ENCODE measurements around the gene MMP11. TPM values are rescaled to one million over a fixed set of nuclear protein-coding genes. Genes with fewer than 3 reads are reported as not detected.

Gene MMP11
- total and polyA plus RNA-seq, 2 of the 4 experiments (the other 2 are of a cell fraction) = 2.2 to 6.0 TPM

GRCh38 chr22:23779083-23779482, 6.4 kb downstream of the MMP11 start:
- no peak overlapping the region for H3K23ac ChIP-seq (ENCODE audit: low read depth, low read length)
- no peak overlapping the region for H4K8ac ChIP-seq (ENCODE audit: low read depth in 2 of 2, low read length in 2 of 2)
- H3K4ac ChIP-seq (ENCODE audit: low read depth, low read length) = no peak overlapping the region
- no peaks in the 10 kb centered on the region for H3K9me3 ChIP-seq (ENCODE audit: control insufficient read depth, insufficient read depth, low read length)
- ATAC-seq (ENCODE audit: low read depth) (no peak), DNase-seq (no peak)
- no peak overlapping the region for H3K14ac ChIP-seq (replicated peaks; ENCODE audit: low read depth, low read length)
- dilution Hi-C loops (cut with HindIII; ENCODE audit: low sequenced_read_pairs, unreplicated experiment) (no loop called here), in situ Hi-C loops (cut with MboI; ENCODE audit: low sequenced_read_pairs) (no loop called here), intact Hi-C loops (cut with micrococcal nuclease) (loop anchor here (10.0 kb wide), 1 partner anchor 176 kb away; no protein-coding TSS in a partner anchor)
- no peak overlapping the region for H2BK20ac ChIP-seq (ENCODE audit: low read depth, low read length)
- H2AK5ac ChIP-seq (ENCODE audit: low read depth, low read length) = no peak overlapping the region
- no peaks in the 10 kb centered on the region for H3K27me3 ChIP-seq (ENCODE audit: control insufficient read depth, insufficient read depth, low read length)
- ChIA-PET CTCF (no interaction called here), POLR2A (ENCODE audit: unreplicated experiment) (no interaction called here)
- H2BK15ac ChIP-seq (ENCODE audit: low read depth, low read length) = no peak overlapping the region
- H3K9me1 ChIP-seq (ENCODE audit: insufficient read depth, low read length) = peaks cover 18% of the 10 kb centered on the region
- H3K36me3 ChIP-seq (ENCODE audit: control insufficient read depth, insufficient read depth, low read length) = no peaks in the 10 kb centered on the region
- no peak overlapping the region for H2BK5ac ChIP-seq (ENCODE audit: low read depth, low read length, poor library complexity, severe bottlenecking)
- no peaks in the 10 kb centered on the region for H4K20me1 ChIP-seq (ENCODE audit: insufficient read depth, low read length)
- no peak overlapping the region for H3K56ac ChIP-seq (ENCODE audit: extremely low read depth, insufficient read depth, low read length)
- no peak overlapping the region for H3K18ac ChIP-seq (ENCODE audit: low read depth, low read length)
- no peak overlapping the region for H3K4me2 ChIP-seq (ENCODE audit: low read depth, low read length)
- H2AK9ac ChIP-seq (replicated peaks; ENCODE audit: low read depth, low read length, poor library complexity) = no peak overlapping the region
- BruUV-seq (replicated peaks) = no TSS peak
- H4K91ac ChIP-seq (ENCODE audit: insufficient read depth, low read depth, low read length) = no peak overlapping the region; the same call in 1 of the 2 replicates
- no peak overlapping the region for H4K5ac ChIP-seq (ENCODE audit: low read depth, low read length)
- no peak overlapping the region for H2BK120ac ChIP-seq (ENCODE audit: low read depth, low read length)
- H3K27ac ChIP-seq (ENCODE audit: insufficient read depth, low read length) = no peak overlapping the region
- TF ChIP-seq MAZ (IDR thresholded peaks at IDR 0.05; ENCODE audit: borderline replicate concordance, low read depth, low read length) (no peak), ELK1 (IDR thresholded peaks at IDR 0.05; ENCODE audit: borderline replicate concordance, low read depth, low read length) (no peak), BHLHE40 (IDR thresholded peaks at IDR 0.05; ENCODE audit: low read depth, low read length) (no peak), USF2 (IDR thresholded peaks at IDR 0.05; ENCODE audit: low read depth, low read length) (no peak), CHD1 (IDR thresholded peaks at IDR 0.05; ENCODE audit: low read depth, low read length) (no peak), POLR2A (IDR thresholded peaks at IDR 0.05; ENCODE audit: low read depth, low read length) (no peak), CEBPB (IDR thresholded peaks at IDR 0.05; ENCODE audit: low read depth, low read length) (no peak), SMC3 (IDR thresholded peaks at IDR 0.05; ENCODE audit: low read depth, low read length) (no peak), NFE2L2 (IDR thresholded peaks at IDR 0.05; ENCODE audit: low read depth, low read length) (no peak), RFX5 (IDR thresholded peaks at IDR 0.05; ENCODE audit: low read depth, low read length) (no peak), CTCF (conservative IDR thresholded peaks at IDR 0.05; ENCODE audit: low read depth, low read length) (no peak), RCOR1 (IDR thresholded peaks at IDR 0.05; ENCODE audit: insufficient replicate concordance, low read length) (no peak), RAD21 (IDR thresholded peaks at IDR 0.05; ENCODE audit: low read length) (no peak), MAFK (IDR thresholded peaks at IDR 0.05; ENCODE audit: low read depth, low read length) (no peak), MXI1 (IDR thresholded peaks at IDR 0.05; ENCODE audit: borderline replicate concordance, low read depth, low read length) (no peak), FOS (IDR thresholded peaks at IDR 0.05; ENCODE audit: low read depth, low read length) (no peak)
- H3K79me1 ChIP-seq (ENCODE audit: low read depth in 1 of 2, low read length in 2 of 2) = no peaks in the 10 kb centered on the region
- H3K4me3 ChIP-seq (ENCODE audit: insufficient read depth, low read depth, low read length) = no peak overlapping the region
- WGBS, 2 experiments (ENCODE audit: extremely low coverage in 2 of 2, insufficient read length in 1 of 2) = 91% methylated on average over 4 of the region's 16 CpGs; no CpG with 5 or more reads in 1 of the 2 experiments
- no peak overlapping the region for H3K9ac ChIP-seq (ENCODE audit: low read depth, low read length)
- peaks cover 24% of the 10 kb centered on the region for H3K4me1 ChIP-seq (ENCODE audit: control insufficient read depth, insufficient read depth, low read length)
- H2AFZ ChIP-seq (replicated peaks; ENCODE audit: low read length, poor library complexity) = no peak overlapping the region

Data from IMR-90 (cell line).